Uterus (tissue), 4 donors: ENCODE data around the gene E4F1. TPM values are rescaled to one million over a fixed set of nuclear protein-coding genes. Genes with fewer than 3 reads are reported as not detected.

ENCODE experiments used
- DNase-seq, 2 donors: peaks; one replicate each; pipeline ENCODE4 v3.0.0-alpha.2; 2019 to 2020
- H3K27ac ChIP-seq, 2 donors: fragments of 200-600 bp; sonication (generic); 1 replicate in 1 of 2; 2 replicates in 1 of 2; pipeline ENCODE4 v1.5.1; 2016 to 2018
- H3K27me3 ChIP-seq, 2 donors: fragments of 200-600 bp; sonication (generic); one replicate each; pipeline ENCODE4 v1.5.1; 2018 to 2019; ENCODE audit warnings: control low read depth in 1 of 2
- H3K36me3 ChIP-seq, 2 donors: fragments of 200-600 bp; sonication (generic); one replicate each; pipeline ENCODE4 v1.5.1; 2019; ENCODE audit warnings: control low read depth in 1 of 2
- H3K4me1 ChIP-seq, 2 donors: fragments of 200-600 bp; sonication (generic); one replicate each; pipeline ENCODE4 v1.5.1; 2018 to 2019; ENCODE audit warnings: control low read depth in 1 of 2
- H3K4me3 ChIP-seq, 2 donors: fragments of 200-600 bp; sonication (generic); 1 replicate in 1 of 2; 2 replicates in 1 of 2; pipeline ENCODE4 v1.5.1; 2018 to 2019; ENCODE audit warnings: mild to moderate bottlenecking in 1 of 2
- H3K9me3 ChIP-seq, 2 donors: fragments of 200-600 bp; sonication (generic); one replicate each; pipeline ENCODE4 v1.5.1; 2019; ENCODE audit warnings: control low read depth in 1 of 2
- POLR2A ChIP-seq, 2 donors: fragments of 450-650 bp; IDR thresholded peaks; one replicate each; pipeline ENCODE4 v1.6.1; 2016; ENCODE audit warnings: antibody characterized with exemption in 2 of 2, mild to moderate bottlenecking in 1 of 2, moderate library complexity in 1 of 2
- intact Hi-C: fragments of 100-400 bp; cut with DNase I; formaldehyde crosslinking; loops from one replicate; pipeline ENCODE4 v1.15.1; 2023; ENCODE audit warnings: low total_unique reads
- total RNA-seq, 4 donors: library from RNA; depleted of rRNA in 3 of 4; stranded (reverse); fragments of >200 nt in 3 of 4; gene quantifications; one replicate each; pipeline versions ENCODE4 v1.1.0 to v1.2.4, GENCODE V29; 2014 to 2023
- TF ChIP-seq, protein P1 (sequence below), 4 experiments: fragments of 200-600 bp in 2 of 4; fragments of 450-650 bp in 2 of 4; sonication (generic) in 2 of 4; IDR thresholded peaks; one replicate each; pipeline ENCODE4 v1.5.1; 2016 to 2019; ENCODE audit warnings: antibody characterized with exemption in 4 of 4, mild to moderate bottlenecking in 2 of 4, moderate library complexity in 1 of 4
- donor health status: DM: yes; HTN: yes; CAD: no.

E4F1 gene
- total RNA-seq, 4 donors from 2014 or later = 8.2 to 41.8 (median 29.9) TPM

DNA sequence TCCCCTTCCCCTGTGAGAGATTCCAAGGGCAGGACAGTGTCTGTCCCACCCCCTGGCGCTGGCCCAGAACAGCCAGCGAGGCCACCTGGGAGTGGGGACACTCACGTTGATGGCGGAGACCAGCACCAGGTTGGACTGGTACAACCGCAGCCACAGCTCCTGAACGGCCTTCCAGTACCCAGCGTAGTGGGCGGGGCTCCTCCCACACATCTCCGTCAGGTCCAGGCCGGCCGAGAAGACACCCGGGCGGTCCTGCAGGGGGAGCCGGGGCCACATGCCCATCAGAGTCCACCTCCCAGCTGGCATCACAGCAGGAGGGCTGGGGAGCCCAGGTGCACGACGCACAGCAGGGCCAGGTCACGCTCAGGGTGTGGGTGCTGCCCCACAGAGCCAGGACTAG lies 20.9 kb downstream of the E4F1 start:
- Histone ChIP-seq H3K9me3 (no peaks in the 10 kb centered on the region), H3K36me3 (no peaks in the 10 kb centered on the region), H3K27me3 (no peaks in the 10 kb centered on the region), H3K4me3 (no peak overlapping the region), H3K27ac (no peak overlapping the region), H3K4me1 (no peaks in the 10 kb centered on the region)
- DNase-seq = no peak
- intact Hi-C loops = no loop called here
- TF ChIP-seq, protein P1, sequence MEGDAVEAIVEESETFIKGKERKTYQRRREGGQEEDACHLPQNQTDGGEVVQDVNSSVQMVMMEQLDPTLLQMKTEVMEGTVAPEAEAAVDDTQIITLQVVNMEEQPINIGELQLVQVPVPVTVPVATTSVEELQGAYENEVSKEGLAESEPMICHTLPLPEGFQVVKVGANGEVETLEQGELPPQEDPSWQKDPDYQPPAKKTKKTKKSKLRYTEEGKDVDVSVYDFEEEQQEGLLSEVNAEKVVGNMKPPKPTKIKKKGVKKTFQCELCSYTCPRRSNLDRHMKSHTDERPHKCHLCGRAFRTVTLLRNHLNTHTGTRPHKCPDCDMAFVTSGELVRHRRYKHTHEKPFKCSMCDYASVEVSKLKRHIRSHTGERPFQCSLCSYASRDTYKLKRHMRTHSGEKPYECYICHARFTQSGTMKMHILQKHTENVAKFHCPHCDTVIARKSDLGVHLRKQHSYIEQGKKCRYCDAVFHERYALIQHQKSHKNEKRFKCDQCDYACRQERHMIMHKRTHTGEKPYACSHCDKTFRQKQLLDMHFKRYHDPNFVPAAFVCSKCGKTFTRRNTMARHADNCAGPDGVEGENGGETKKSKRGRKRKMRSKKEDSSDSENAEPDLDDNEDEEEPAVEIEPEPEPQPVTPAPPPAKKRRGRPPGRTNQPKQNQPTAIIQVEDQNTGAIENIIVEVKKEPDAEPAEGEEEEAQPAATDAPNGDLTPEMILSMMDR (IDR thresholded peaks at IDR 0.05) = no peak
- TF ChIP-seq POLR2A (IDR thresholded peaks at IDR 0.05) = no peak

DNA sequence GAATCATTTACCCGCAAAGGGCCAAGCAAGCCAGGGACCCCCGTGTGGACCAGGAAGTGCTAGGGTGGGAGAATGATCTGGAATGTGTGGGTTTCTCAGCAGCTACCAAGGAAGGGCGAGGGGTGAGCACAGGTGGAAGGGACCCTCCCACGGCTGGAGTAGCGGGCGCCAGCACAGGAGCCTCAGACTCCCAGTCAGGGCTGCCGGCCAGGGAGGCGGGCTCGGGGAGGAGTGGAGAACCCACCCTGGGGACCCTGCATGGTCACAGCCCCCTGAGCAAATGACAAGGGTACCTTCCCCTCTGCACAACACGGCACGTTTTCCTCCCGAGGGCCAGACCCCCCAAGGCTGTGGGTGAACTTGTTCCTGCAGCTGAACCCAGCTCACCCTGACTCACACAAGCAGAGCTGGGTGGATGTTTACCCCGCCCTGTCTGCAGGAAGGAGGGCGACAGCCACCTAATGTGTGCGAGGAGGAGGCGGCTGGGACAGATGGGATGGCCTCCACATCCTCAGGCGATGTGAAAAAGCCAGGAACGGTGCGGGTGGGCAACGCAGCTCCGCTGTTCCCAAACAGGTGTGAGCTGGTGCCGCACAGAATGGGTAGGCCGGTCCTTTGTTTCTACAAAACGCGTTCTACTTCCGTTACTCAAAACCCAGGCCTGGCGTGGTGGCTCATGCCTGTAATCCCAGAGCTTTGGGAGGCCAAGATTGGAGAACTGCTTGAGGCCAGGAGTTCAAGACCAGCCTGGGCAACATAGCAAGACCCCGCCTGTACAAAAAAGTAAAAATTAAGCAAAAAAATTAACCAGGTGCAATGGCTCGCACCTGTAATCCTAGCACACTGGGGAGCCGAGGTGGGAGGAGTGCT lies 21.8 kb downstream of the E4F1 start:
- Histone ChIP-seq H3K36me3 (no peaks in the 10 kb centered on the region), H3K9me3 (no peaks in the 10 kb centered on the region), H3K4me3 (no peak overlapping the region), H3K27me3 (no peaks in the 10 kb centered on the region), H3K27ac (no peak overlapping the region), H3K4me1 (no peaks in the 10 kb centered on the region)
- intact Hi-C loops = no loop called here
- no peak for DNase-seq
- TF ChIP-seq, protein P1 (IDR thresholded peaks at IDR 0.05) = no peak
- TF ChIP-seq POLR2A (IDR thresholded peaks at IDR 0.05) = no peak

DNA sequence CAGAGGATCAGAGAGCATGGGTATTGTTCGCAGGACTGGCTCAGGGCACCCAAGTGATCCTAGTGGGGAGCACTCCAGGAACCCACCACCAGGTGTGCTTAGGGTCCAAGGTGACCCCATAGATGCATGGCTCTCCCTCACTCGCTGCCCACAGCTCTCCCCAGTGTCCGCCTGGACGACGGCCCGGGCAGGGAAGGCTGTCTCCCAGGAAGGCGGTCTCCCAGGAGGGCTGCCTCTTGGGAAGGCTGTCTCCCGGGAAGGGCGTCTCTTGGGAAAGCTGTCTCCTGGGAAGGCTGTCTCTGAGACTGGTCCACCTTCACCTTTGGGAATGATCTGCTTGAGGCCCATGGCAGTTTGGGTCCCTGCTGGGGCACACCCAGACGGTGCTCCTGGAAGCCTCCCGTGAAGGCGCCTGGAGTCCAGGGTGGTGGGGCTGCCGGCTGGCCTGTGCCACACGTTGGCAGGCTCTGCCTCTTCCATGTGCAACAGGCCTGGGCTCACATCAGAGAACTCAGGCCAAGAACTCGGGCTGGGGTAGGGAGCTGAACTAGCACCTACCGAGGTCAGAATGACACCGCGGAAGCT lies 23.0 kb downstream of the E4F1 start:
- DNase-seq = no peak
- H3K4me3 ChIP-seq = no peak overlapping the region
- H3K27ac ChIP-seq = no peak overlapping the region
- TF ChIP-seq POLR2A (IDR thresholded peaks at IDR 0.05) = no peak
- TF ChIP-seq, protein P1 (IDR thresholded peaks at IDR 0.05) = no peak
- no peaks in the 10 kb centered on the region for H3K36me3 ChIP-seq
- no peaks in the 10 kb centered on the region for H3K4me1 ChIP-seq
- intact Hi-C loops = no loop called here
- no peaks in the 10 kb centered on the region for H3K27me3 ChIP-seq
- H3K9me3 ChIP-seq = no peaks in the 10 kb centered on the region

DNA sequence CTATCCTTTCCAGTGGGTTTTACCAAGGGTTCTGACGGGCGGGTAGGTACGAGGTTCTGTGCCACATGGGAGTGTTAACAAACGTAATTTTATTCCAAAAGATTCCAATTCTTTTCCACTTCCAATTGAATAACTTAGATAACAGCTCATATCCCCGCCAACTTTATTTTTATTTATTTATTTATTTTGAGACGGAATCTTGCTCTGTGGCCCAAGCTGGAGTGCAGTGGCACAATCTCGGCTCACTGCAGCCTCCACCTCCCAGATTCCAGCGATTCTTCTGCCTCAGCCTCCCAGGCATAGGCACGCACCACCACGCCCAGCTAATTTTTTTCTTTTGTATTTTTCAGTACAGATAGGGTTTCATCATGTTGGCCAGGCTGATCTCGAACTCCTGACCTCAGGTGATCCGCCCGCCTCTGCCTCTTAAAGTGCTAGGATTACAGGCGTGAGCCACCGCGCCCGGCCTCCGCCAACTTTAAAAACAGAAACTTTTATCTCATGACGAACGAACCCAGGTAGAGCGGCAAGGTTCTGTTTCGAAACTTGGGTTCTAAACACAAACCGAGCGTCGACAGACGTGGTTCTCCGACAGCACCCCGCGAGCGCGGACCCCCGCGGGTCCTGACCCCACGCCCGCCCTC lies 27.4 kb downstream of the E4F1 start:
- Histone ChIP-seq H3K4me1 (peaks cover 0 to 7% of the 10 kb centered on the region in 2 donors), H3K27ac (peak overlapping the region; percentile 69 to 91), H3K27me3 (no peaks in the 10 kb centered on the region), H3K9me3 (no peaks in the 10 kb centered on the region), H3K4me3 (peak overlapping the region; percentile 31 to 86), H3K36me3 (no peaks in the 10 kb centered on the region)
- DNase-seq = no peak
- intact Hi-C loops = no loop called here
- TF ChIP-seq, protein P1 (IDR thresholded peaks at IDR 0.05) = no peak
- TF ChIP-seq POLR2A (IDR thresholded peaks at IDR 0.05) = no peak
